GM21526 (cell line): ENCODE results near the gene GREM2.

Experiments used
- ATAC-seq: cut with Tn5 transposase; IDR thresholded peaks from one replicate; pipeline ENCODE4 v1.9.1; 2021; ENCODE audit warnings: moderate library complexity; ENCODE audit not compliant: unreplicated experiment, low FRiP score

GREM2 gene

GRCh38 chr1:240611619-240612480, at the start of gene GREM2:
Gene GREM2, minus strand, starts transcription at chr1:240612155. Its CDS starts 118,680 bp downstream, at chr1:240493475.
- ATAC-seq, result peak; percentile 76

DNA sequence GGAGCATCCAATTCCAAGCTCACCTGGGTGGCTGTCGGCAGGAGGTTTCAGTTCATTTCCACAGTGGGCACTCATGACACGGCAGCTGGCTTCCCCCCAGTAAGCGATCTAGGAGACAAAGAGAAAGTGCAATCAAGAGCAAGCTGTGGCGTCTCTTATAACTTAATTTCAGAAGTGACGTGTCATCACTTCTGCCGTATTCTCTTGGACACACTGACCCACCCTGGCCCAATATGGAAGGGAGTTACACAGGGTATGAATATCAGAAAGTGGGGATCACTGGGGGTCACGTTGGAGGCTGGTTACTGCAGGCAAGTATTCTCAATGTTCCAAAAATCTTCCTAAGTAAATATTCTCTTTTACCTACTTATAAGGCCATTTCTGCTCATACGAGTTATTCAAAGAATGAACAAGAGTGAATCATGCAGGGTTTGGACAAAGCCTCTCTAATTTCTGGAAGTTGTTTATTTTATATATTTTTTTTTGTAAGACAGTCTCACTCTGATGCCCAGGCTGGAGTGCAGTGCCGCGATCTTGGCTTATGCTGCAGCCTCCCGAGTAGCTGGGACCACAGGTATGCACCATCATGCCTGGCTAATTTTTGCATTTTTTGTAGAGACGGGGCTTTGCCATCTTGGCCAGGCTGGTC, 46.5 kb upstream of the GREM2 start:
- no peak for ATAC-seq

GRCh38 chr1:240656531-240656930, 44.6 kb upstream of the GREM2 start:
- no peak for ATAC-seq

GRCh38 chr1:240652961-240653409, 41.0 kb upstream of the GREM2 start:
- ATAC-seq, result no peak

DNA sequence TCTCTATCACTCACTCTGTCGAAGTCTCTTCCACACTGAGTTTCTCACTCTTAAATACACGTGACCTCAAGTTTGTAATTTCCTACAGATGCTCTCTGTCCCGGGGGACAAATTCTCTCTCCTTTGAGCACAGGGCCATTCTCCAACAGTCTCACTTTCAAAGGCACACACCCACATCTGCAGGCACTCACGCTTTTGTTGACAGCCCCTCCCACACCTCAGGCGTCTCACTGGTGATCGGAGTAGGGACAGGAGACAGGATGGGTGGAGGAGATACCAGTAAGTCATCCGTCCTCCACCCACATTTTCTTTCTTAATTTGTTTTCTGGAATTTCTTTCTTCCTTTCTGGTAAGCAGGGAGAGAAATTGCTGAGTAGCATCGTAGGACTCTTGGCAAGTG, 40.6 kb upstream of the GREM2 start:
- ATAC-seq, result no peak

DNA sequence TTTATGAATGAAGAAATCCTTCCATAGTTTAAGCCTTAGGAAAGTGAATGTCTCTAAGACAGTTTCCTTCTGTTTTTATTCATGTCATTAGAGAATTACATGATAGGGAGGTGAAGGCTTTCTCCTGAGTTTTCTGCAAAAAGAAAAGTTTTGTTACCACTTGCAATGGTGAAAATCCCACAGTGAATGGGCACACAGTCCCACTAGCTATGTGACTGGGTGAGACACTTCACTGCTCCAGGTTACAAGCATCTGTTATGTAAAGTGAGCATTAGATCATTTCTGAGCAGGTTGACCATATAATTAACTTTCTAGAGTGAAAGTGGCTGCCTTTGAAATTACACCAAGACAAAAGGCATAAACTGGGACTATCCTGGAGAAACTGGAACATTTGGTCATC, 38.9 kb upstream of the GREM2 start:
- no peak for ATAC-seq

DNA sequence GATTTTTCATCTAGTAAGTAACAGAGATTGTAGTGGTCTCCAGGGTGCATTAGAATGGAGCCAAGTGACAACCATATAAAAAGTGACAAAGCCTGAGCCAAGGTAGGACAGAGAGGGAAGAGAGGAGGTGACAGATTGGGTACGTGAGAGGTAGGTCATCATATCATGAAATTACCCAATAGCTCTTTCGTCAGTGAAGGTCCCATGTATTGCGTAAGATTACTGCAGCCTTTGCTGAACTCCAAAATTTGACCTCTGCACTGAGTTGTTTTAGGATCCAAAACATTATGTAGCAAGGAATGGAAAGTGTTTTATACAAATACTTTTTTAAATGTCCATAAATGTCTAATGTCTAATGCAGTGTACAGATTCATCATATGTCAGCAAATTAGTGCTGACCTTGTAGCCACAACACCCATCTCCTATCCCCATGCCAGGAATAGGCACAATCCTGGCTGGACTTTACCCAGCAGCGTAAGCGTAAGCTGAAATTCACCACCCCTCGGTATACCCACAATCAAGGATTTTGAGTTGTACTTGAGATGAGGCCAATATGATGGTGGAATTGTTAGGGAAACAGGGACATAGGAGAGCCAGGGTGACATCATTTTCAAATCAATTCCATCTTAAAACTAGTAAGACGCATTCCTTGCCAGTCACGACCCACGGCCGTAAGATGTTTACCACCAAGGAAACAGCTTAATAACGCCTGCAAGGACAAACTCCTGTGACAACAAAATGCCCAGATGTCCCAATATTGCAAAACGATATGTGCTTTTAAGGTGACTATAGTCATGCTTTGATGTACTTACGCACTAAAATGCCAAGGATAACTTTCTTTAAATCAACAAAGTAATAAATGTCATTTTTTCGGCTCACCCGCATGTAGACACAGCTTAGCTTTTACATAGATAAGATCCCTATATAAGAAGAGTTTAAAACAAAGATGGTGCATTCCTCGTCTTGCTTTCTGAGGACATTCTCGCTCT, 38.1 kb upstream of the GREM2 start:
- ATAC-seq, result no peak

DNA sequence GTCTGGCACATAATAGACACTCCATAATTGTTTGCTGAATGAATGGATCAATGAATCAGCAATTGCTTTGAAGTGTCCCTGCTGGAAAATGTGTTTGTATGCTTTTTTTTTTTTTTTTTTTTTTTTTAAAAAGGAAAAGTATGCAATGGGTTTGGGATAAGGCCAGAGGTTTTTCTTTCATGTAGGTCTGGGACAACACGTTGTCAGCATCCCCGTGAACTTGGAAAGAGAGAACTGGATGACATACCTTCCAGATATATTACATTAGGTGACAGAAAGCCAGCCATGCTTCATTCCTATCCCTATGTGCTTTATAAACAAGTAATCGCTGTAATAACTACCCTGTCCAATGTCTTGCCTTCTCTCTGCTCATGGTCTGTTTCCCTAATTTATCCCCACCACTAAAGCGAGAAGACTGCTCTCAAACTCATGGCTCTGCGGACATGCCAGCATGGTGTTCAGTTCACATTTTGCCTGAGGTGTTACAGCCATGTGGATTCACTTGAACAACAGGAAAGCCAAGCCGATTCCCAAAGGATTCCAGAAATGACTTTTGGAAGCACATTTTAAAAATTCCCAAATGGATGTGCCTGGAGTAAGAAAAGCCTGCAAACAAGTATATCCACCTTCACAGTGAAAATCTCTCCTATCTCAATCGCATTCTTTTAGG, 34.8 kb upstream of the GREM2 start:
- ATAC-seq, result no peak

DNA sequence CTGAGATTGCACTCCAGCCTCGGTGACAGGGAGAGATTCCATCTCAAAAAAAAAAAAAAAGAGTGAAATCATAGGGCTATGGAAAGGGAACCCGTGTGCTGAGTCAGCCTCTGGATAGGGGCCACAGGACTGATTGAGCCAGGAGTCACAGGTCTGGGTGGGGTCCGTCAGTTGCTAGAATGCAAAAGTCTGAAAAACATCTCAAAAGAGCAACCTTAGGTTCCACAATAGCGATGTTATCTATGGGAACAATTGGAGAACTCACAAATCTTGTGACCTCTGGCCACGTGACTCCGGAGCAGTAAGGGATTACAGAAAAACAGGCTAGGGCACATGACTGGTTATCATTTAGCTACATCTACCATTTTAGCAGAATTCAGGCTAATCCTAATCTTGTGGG, 32.8 kb upstream of the GREM2 start:
- no peak for ATAC-seq

- ATAC-seq, result no peak
These were observed 23.7 kb upstream of the GREM2 start for GRCh38 chr1:240635466-240636256.

GRCh38 chr1:240630409-240630808, 18.5 kb upstream of the GREM2 start:
- ATAC-seq, result no peak

GRCh38 chr1:240621249-240621648, 9.3 kb upstream of the GREM2 start:
- no peak for ATAC-seq

- ATAC-seq, result no peak
These were observed 8.1 kb upstream of the GREM2 start for GRCh38 chr1:240619906-240620621.

GRCh38 chr1:240619357-240619756, 7.4 kb upstream of the GREM2 start:
- no peak for ATAC-seq

GRCh38 chr1:240618946-240619345, 7.0 kb upstream of the GREM2 start:
- no peak for ATAC-seq

DNA sequence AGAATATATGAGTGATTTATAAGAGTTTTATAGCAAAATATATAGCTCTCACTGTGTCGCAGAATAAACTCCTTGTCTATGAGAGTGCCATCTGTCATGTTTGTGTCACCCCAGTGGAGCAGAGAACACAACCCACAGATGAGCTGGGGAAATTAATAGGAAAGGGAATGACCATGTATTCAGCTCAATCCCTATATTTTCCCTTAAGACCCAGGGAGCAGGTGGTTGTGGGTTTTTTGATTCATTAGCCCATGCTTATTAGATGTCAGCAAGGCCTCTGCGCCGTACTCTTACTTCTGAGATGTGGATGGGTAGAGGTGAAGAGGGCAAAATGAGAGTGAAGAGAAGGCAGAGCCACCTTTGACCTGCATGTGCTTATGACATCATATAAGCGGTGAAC, 4.1 kb upstream of the GREM2 start:
- ATAC-seq, result no peak

GRCh38 chr1:240613356-240614142, 1.6 kb upstream of the GREM2 start:
- ATAC-seq, result no peak

DNA sequence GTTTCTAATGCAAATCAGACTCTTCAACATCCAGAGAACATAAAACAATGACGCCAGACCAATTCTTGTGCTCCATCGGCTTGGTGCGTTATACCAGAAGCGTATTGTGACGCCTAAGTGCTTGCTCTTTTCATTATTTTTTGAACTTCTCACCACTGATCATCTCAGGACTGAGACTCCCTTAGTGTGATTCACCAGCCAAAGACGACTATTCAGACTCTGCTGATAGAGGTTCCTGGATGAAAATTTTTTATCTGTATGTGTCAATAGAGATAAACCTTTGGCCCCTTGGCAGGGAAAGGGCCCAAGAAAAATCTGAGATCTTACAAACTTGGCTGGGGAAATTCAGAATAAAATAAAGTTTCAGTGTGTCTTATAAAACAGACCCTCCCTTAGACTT, 856 bp upstream of the GREM2 start:
- no peak for ATAC-seq
